Neural progenitor cell (in vitro differentiated cells): ENCODE results near the gene PAQR4.

Source experiments
- EZH2phosphoT487 ChIP-seq: fragments of 200-600 bp; sonication (generic); IDR thresholded peaks from 2 replicates; pipeline ENCODE4 v1.6.1; 2017; ENCODE audit warnings: antibody characterized with exemption
- TF ChIP-seq, protein P1 (sequence below): fragments of 200-600 bp; sonication (generic); IDR thresholded peaks from 2 replicates; pipeline ENCODE4 v1.5.1; 2017; ENCODE audit warnings: antibody characterized with exemption, mild to moderate bottlenecking

GRCh38 chr16:2967211-2967631 lies 1.9 kb upstream of the PAQR4 start:
- TF ChIP-seq, protein P1, sequence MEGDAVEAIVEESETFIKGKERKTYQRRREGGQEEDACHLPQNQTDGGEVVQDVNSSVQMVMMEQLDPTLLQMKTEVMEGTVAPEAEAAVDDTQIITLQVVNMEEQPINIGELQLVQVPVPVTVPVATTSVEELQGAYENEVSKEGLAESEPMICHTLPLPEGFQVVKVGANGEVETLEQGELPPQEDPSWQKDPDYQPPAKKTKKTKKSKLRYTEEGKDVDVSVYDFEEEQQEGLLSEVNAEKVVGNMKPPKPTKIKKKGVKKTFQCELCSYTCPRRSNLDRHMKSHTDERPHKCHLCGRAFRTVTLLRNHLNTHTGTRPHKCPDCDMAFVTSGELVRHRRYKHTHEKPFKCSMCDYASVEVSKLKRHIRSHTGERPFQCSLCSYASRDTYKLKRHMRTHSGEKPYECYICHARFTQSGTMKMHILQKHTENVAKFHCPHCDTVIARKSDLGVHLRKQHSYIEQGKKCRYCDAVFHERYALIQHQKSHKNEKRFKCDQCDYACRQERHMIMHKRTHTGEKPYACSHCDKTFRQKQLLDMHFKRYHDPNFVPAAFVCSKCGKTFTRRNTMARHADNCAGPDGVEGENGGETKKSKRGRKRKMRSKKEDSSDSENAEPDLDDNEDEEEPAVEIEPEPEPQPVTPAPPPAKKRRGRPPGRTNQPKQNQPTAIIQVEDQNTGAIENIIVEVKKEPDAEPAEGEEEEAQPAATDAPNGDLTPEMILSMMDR, result no peak
- peak; percentile 38 for TF ChIP-seq EZH2phosphoT487
